Neural progenitor cell (in vitro differentiated cells): ENCODE measurements around the gene MEIS2. TPM values are rescaled to one million over a fixed set of nuclear protein-coding genes. Genes with fewer than 3 reads are reported as not detected.

Experiments used
- DNase-seq: peaks from one replicate; pipeline ENCODE4 v3.0.0-alpha.2; 2016; ENCODE audit warnings: low spot score
- H2AFZ ChIP-seq: fragments of 200-600 bp; sonication (generic); replicated peaks from 2 replicates; pipeline ENCODE4 v1.6.1; 2016; ENCODE audit warnings: antibody characterized with exemption
- H3F3A ChIP-seq: fragments of 200-600 bp; sonication (generic); 2 replicates; pipeline ENCODE4 v1.6.1; 2016; ENCODE audit warnings: antibody characterized with exemption, low read depth
- H3K27ac ChIP-seq: fragments of 200-600 bp; sonication (generic); 2 replicates; pipeline ENCODE4 v1.5.1; 2016; ENCODE audit warnings: mild to moderate bottlenecking
- H3K27me3 ChIP-seq: fragments of 200-600 bp; sonication (generic); 2 replicates; pipeline ENCODE4 v1.6.1; 2016; ENCODE audit warnings: mild to moderate bottlenecking, moderate library complexity
- H3K36me3 ChIP-seq: fragments of 200-600 bp; sonication (generic); 2 replicates; pipeline ENCODE4 v1.5.1; 2016
- H3K4me1 ChIP-seq: fragments of 200-600 bp; sonication (generic); 2 replicates; pipeline ENCODE4 v1.6.1; 2016; ENCODE audit warnings: mixed run types
- H3K4me2 ChIP-seq: fragments of 200-600 bp; sonication (generic); 2 replicates; pipeline ENCODE4 v1.6.1; 2016
- H3K4me3 ChIP-seq: fragments of 200-600 bp; sonication (generic); 2 replicates; pipeline ENCODE4 v1.5.1; 2016
- H3K79me2 ChIP-seq: fragments of 200-600 bp; sonication (generic); 2 replicates; pipeline ENCODE4 v1.6.1; 2016; ENCODE audit warnings: low read depth
- H3K9ac ChIP-seq: fragments of 200-600 bp; sonication (generic); 2 replicates; pipeline ENCODE4 v1.6.1; 2016
- H3K9me3 ChIP-seq: fragments of 200-600 bp; sonication (generic); 2 replicates; pipeline ENCODE4 v1.5.1; 2016; ENCODE audit warnings: low read depth
- H4K20me1 ChIP-seq: fragments of 200-600 bp; sonication (generic); 2 replicates; pipeline ENCODE4 v1.6.1; 2016; ENCODE audit warnings: low read depth
- H3K27ac Mint-ChIP-seq: 3 replicates; pipeline ENCODE4 v1.8.0; 2021; ENCODE audit warnings: mixed read lengths
- H3K27me3 Mint-ChIP-seq: 2 replicates; pipeline ENCODE4 v1.8.0; 2022; ENCODE audit warnings: low read depth, mild to moderate bottlenecking, inconsistent platforms, moderate library complexity, mixed read lengths; ENCODE audit not compliant: insufficient read depth
- H3K36me3 Mint-ChIP-seq: 3 replicates; pipeline ENCODE4 v1.8.0; 2021; ENCODE audit warnings: mixed read lengths
- H3K4me1 Mint-ChIP-seq: 3 replicates; pipeline ENCODE4 v1.8.0; 2021; ENCODE audit warnings: mixed read lengths
- H3K4me3 Mint-ChIP-seq: 3 replicates; pipeline ENCODE4 v1.8.0; 2021; ENCODE audit warnings: mild to moderate bottlenecking, moderate library complexity, mixed read lengths
- H3K9me3 Mint-ChIP-seq: 3 replicates; pipeline ENCODE4 v1.8.0; 2020; ENCODE audit warnings: mixed read lengths
- EZH2 ChIP-seq: fragments of 200-600 bp; sonication (generic); IDR thresholded peaks from 2 replicates; pipeline ENCODE4 v1.6.1; 2017; ENCODE audit warnings: antibody characterized with exemption, mild to moderate bottlenecking, moderate library complexity
- EZH2phosphoT487 ChIP-seq: fragments of 200-600 bp; sonication (generic); IDR thresholded peaks from 2 replicates; pipeline ENCODE4 v1.6.1; 2017; ENCODE audit warnings: antibody characterized with exemption
- total RNA-seq: library from RNA; depleted of rRNA; stranded (reverse); fragments of >200 nt; gene quantifications from 2 replicates; pipeline ENCODE4 v1.2.3, GENCODE V29; 2015; ENCODE audit warnings: low replicate concordance
- TF ChIP-seq, protein P1 (sequence below): fragments of 200-600 bp; sonication (generic); IDR thresholded peaks from 2 replicates; pipeline ENCODE4 v1.5.1; 2017; ENCODE audit warnings: antibody characterized with exemption, mild to moderate bottlenecking

Gene MEIS2
- total RNA-seq, 1 donor from 2014 or later: 18.3 TPM

DNA sequence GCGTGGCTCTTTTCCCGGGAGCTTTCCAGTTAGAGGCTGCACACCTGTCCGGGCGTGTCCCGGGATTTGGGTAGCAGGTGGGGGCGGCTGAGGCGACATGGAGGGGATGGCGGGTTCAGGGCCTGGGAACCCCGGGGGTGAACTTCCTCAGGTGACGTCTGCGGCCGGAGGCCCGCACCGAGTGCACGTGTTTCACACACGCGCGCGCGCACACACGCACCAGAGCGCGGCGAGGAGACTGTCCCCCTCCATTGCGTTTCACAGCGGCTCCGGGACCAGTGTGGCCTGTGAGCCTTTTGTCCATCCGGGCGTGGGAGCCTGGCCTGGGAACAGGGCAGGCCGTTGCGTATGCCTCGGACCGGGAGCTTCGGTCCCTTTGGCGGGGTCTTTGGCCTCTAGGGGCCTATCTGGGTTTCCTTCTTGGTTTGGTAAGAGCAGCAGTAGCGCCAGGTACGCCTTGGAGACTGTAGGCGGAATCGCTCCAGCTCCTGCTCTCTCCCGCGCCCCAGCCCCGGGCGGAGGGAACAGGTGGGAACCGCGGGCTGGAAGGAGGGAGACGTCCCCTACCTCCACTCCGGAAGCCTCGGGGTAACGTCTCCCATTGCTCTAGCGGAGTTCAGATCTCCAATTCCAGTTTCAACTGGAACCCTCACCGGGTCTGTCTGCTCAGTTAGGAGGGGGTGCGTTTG lies 220.0 kb downstream of the MEIS2 start:
- H3K9ac ChIP-seq: no peak overlapping the region
- DNase-seq: peak; percentile 72
- peaks cover 39% of the 10 kb centered on the region for H3F3A ChIP-seq
- H2AFZ ChIP-seq: no peak overlapping the region
- no peak overlapping the region for H3K27ac Mint-ChIP-seq
- H3K79me2 ChIP-seq: no peaks in the 10 kb centered on the region
- peaks cover 51% of the 10 kb centered on the region for H3K4me1 ChIP-seq
- peaks cover 38% of the 10 kb centered on the region for H3K4me1 Mint-ChIP-seq
- peak overlapping the region; percentile 38 for H3K4me3 ChIP-seq
- no peaks in the 10 kb centered on the region for H3K36me3 ChIP-seq
- no peaks in the 10 kb centered on the region for H3K9me3 ChIP-seq
- H3K9me3 Mint-ChIP-seq: no peaks in the 10 kb centered on the region
- peak; percentile 88 for TF ChIP-seq EZH2phosphoT487
- peak; percentile 93 for TF ChIP-seq EZH2
- TF ChIP-seq, protein P1, sequence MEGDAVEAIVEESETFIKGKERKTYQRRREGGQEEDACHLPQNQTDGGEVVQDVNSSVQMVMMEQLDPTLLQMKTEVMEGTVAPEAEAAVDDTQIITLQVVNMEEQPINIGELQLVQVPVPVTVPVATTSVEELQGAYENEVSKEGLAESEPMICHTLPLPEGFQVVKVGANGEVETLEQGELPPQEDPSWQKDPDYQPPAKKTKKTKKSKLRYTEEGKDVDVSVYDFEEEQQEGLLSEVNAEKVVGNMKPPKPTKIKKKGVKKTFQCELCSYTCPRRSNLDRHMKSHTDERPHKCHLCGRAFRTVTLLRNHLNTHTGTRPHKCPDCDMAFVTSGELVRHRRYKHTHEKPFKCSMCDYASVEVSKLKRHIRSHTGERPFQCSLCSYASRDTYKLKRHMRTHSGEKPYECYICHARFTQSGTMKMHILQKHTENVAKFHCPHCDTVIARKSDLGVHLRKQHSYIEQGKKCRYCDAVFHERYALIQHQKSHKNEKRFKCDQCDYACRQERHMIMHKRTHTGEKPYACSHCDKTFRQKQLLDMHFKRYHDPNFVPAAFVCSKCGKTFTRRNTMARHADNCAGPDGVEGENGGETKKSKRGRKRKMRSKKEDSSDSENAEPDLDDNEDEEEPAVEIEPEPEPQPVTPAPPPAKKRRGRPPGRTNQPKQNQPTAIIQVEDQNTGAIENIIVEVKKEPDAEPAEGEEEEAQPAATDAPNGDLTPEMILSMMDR: no peak
- H3K27ac ChIP-seq: no peak overlapping the region
- H3K27me3 Mint-ChIP-seq: peaks cover 94% of the 10 kb centered on the region
- H3K4me3 Mint-ChIP-seq: peak overlapping the region; percentile 72
- peaks cover 100% of the 10 kb centered on the region for H3K27me3 ChIP-seq
- H3K4me2 ChIP-seq: peak overlapping the region; percentile 77
- peaks cover 48% of the 10 kb centered on the region for H4K20me1 ChIP-seq
- no peaks in the 10 kb centered on the region for H3K36me3 Mint-ChIP-seq

DNA sequence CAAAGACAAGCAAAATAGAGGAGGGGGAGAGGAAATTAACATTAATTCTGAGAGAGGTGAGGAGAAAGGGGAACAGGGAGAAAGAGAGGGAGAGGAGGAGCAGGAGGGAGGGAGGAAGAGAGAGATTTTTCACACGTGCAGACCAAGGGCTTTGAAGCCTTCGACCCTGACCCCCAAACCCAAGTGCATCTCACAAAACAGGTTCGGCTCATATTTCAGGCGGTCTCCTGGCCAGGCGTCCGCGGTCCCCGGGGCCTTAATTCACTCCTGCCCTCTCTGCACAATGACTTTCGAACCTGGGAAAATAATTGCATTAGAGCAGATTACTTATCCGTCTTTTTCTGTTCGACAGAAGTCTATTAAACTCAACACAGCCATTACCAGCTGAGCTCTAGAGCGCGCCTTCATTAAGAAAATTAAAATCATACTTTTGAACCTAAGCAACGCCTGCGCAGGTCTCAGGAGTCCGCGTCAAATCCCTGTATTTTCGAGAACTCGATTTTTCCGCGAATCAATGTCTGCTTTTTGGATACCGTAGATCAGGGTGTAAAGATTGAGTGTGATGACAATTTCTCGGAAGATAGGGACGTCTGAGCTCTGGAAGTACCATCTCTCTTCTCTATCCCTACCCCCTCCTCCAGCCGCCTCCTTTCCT lies 220.7 kb downstream of the MEIS2 start:
- Histone ChIP-seq H3K4me3 (peak overlapping the region; percentile 38), H3K79me2 (no peaks in the 10 kb centered on the region), H4K20me1 (peaks cover 43% of the 10 kb centered on the region), H3K27me3 (peaks cover 100% of the 10 kb centered on the region), H3K4me2 (peak overlapping the region; percentile 77), H3F3A (peaks cover 32% of the 10 kb centered on the region), H3K9ac (no peak overlapping the region), H3K4me1 (peaks cover 44% of the 10 kb centered on the region), H3K36me3 (no peaks in the 10 kb centered on the region), H3K9me3 (no peaks in the 10 kb centered on the region), H2AFZ (no peak overlapping the region), H3K27ac (no peak overlapping the region)
- no peak for TF ChIP-seq EZH2phosphoT487
- TF ChIP-seq, protein P1: no peak
- no peak for TF ChIP-seq EZH2
- Mint-ChIP-seq H3K4me3 (peak overlapping the region; percentile 69), H3K27me3 (peaks cover 87% of the 10 kb centered on the region), H3K4me1 (peaks cover 35% of the 10 kb centered on the region), H3K36me3 (no peaks in the 10 kb centered on the region), H3K9me3 (no peaks in the 10 kb centered on the region), H3K27ac (no peak overlapping the region)
- DNase-seq: peak; percentile 28

DNA sequence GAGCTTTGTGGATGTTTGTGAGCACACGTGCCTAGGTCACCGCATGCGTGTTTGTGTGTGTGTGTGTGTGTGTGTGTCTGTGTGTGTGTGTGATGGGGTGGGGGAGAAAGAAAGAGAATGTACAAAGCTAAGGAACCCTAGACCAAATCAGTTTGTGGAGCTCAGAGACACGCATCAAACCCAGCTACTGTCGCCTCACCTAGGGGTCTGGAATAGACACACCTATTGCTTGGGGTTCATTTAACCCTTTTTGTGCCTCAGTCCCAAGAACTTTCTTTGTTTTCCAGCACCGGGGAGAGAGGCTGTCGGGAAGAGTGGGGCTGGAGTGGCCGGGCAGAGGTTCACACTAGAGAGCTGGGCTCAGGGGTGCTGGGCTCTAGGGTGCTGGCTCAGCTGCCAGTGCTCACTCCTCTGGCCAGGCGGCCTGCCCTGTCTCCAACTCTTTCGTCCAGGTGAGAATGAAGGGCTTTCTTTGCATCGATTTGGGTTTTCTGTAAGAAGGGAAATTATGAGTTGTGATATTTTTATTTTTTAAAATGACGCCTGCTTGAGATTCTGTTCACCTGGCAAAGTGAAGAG lies 221.6 kb downstream of the MEIS2 start:
- no peak overlapping the region for H3K27ac ChIP-seq
- H2AFZ ChIP-seq: no peak overlapping the region
- no peak overlapping the region for H3K27ac Mint-ChIP-seq
- no peak overlapping the region for H3K9ac ChIP-seq
- no peaks in the 10 kb centered on the region for H3K9me3 ChIP-seq
- no peaks in the 10 kb centered on the region for H3K9me3 Mint-ChIP-seq
- H3K36me3 Mint-ChIP-seq: no peaks in the 10 kb centered on the region
- no peaks in the 10 kb centered on the region for H3K36me3 ChIP-seq
- peak; percentile 18 for DNase-seq
- peaks cover 31% of the 10 kb centered on the region for H3F3A ChIP-seq
- H3K4me1 Mint-ChIP-seq: peaks cover 31% of the 10 kb centered on the region
- H3K27me3 ChIP-seq: peaks cover 100% of the 10 kb centered on the region
- peak overlapping the region; percentile 86 for H3K4me2 ChIP-seq
- H3K79me2 ChIP-seq: no peaks in the 10 kb centered on the region
- no peak for TF ChIP-seq EZH2phosphoT487
- TF ChIP-seq EZH2: no peak
- TF ChIP-seq, protein P1: no peak
- H3K4me3 ChIP-seq: peak overlapping the region; percentile 44
- H3K4me1 ChIP-seq: peaks cover 35% of the 10 kb centered on the region
- peaks cover 78% of the 10 kb centered on the region for H3K27me3 Mint-ChIP-seq
- peaks cover 43% of the 10 kb centered on the region for H4K20me1 ChIP-seq
- peak overlapping the region; percentile 49 for H3K4me3 Mint-ChIP-seq
